Measurements from ENCODE around the gene CEND1.

Gene CEND1

DNA sequence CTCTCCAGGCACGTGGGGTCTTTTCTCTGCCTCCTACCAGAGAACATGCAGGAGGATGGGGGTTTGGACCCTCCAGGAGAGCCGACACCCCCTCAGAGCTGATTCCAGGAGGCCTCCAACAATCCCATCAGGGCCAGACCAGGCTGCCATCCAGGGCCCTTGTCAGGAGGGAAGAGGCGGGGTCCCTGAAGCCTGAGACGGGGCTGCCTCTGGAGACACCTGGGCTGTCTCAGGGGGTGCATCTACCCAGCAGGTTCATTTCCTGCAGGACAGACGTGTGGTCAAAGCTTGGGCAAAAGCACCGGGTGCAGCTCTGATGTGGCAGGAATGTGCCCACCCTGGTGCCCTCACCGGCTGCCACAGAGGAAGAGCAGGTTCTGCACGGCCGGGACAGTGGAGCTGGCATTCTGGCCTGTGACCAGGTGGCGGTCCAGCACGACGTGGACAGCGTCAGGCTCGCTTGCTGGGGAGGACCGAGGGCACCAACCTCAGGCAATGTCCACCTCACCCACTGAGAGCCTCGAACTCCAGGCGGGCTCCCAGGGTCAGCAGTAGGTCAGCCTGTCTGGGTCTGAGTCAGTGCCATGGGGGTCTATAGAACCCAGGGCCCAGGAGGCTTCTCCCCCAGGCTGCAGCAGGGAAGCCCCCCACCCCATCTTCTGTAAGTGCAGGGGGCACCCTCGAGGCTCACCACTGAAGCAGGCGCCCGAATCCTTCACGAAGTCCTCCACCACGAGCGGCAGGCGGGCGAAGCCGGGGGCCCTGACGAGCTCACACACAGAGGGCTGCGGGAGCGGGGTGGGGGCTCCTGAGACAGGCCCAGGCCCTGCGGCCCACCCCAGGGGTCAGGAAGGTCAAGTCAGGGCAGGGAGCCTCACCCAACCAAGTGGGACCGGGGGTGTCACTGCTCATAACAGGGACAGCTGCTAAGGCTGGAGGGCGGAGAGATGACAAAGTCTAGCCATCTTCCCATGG, 19.0 kb downstream of the CEND1 start:
- Histone ChIP-seq H3K4me1 (ENCODE audit: control insufficient read depth in 2 of 2, insufficient read depth in 2 of 2, low read length in 2 of 2) (peaks cover 0 to 8% of the 10 kb centered on the region in 2 donors), H3K36me3 (ENCODE audit: control insufficient read depth in 2 of 2, insufficient read depth in 2 of 2, low read length in 2 of 2) (peaks cover 31 to 38% of the 10 kb centered on the region in 2 donors)

DNA sequence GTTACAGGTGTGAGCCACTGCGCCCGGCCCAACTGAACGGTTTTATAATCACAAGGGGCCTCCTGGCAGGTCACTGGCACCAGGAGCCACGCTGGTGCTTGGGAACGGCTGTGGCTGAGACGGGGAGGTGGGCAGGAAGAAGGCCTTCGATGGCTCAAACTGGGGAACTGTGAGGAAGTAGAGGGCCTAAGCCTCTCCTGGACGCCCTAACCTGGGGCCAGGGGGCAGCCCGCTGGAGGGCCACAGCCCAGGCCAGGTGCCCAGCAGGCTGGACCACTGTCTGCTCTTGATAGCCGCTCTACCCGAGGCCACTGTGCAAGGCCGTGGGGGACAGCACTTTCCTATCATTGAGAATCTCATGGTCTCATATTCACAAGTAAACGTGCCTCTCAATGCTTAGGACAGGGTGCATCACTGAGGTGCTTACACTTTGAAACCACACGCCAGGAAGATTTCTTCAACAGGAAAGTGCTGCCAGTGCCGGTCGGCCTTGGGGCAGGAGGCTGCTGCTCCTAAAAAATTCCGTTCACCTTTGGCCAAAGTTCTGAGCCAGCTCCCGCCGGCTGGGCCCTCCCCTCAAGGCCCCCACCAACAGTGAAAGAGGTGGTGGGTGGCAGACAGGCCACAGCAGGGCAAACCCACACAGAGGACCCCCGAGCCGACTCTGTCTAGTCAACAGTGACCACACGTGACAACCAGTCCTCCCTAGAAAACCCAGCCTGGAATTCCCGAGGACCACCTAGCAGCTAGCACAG, 19.8 kb downstream of the CEND1 start:
- H3K36me3 ChIP-seq (ENCODE audit: control insufficient read depth in 2 of 2, insufficient read depth in 2 of 2, low read length in 2 of 2) = peaks cover 34 to 39% of the 10 kb centered on the region in 2 donors

More for the DNA sequence above, 19.0 kb downstream of the CEND1 start:
- Histone ChIP-seq H3K27ac (ENCODE audit: low read depth in 2 of 2, low read length in 2 of 2) (no peak overlapping the region), H3K9ac (ENCODE audit: low read depth in 1 of 2, low read length in 2 of 2) (no peak overlapping the region), H3K4me3 (ENCODE audit: low read length in 2 of 2) (no peak overlapping the region), H3K9me3 (ENCODE audit: control insufficient read depth in 2 of 2, low read length in 2 of 2) (no peaks in the 10 kb centered on the region), H3K27me3 (ENCODE audit: control insufficient read depth in 2 of 2, insufficient read depth in 2 of 2, low read length in 2 of 2) (no peaks in the 10 kb centered on the region)

DNA sequence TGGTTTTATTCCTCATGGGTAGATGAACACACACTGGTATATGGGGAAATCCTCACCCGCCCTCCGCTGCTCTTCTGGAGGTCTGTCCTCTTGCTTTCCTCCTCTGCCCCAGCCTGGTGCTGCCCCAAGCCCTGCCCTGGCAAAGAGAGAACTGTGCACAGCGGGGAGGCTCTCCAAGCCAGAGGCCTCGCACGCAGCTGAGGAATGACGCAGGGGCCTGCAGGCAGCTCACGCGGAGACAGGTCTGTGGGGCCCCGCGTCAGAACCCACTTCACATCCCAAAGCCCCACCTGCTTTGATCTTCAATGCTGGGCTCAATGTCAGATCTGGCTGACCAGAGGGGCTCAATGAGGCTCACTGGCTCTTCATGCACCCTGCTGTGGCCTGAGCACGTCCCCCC, 22.7 kb downstream of the CEND1 start:
- no peak overlapping the region for H3K4me3 ChIP-seq (ENCODE audit: low read length in 2 of 2)
- H3K27me3 ChIP-seq (ENCODE audit: control insufficient read depth in 2 of 2, insufficient read depth in 2 of 2, low read length in 2 of 2) = no peaks in the 10 kb centered on the region
- H3K36me3 ChIP-seq (ENCODE audit: control insufficient read depth in 2 of 2, insufficient read depth in 2 of 2, low read length in 2 of 2) = peaks cover 39 to 49% of the 10 kb centered on the region in 2 donors

More for the DNA sequence above, 19.8 kb downstream of the CEND1 start:
- no peak overlapping the region for H3K9ac ChIP-seq (ENCODE audit: low read depth in 1 of 2, low read length in 2 of 2)
- H3K27me3 ChIP-seq (ENCODE audit: control insufficient read depth in 2 of 2, insufficient read depth in 2 of 2, low read length in 2 of 2) = no peaks in the 10 kb centered on the region
- peaks cover 0 to 2% of the 10 kb centered on the region in 2 donors for H3K4me1 ChIP-seq (ENCODE audit: control insufficient read depth in 2 of 2, insufficient read depth in 2 of 2, low read length in 2 of 2)
- no peak overlapping the region for H3K27ac ChIP-seq (ENCODE audit: low read depth in 2 of 2, low read length in 2 of 2)
- H3K9me3 ChIP-seq (ENCODE audit: control insufficient read depth in 2 of 2, low read length in 2 of 2) = no peaks in the 10 kb centered on the region
- H3K4me3 ChIP-seq (ENCODE audit: low read length in 2 of 2) = no peak overlapping the region

DNA sequence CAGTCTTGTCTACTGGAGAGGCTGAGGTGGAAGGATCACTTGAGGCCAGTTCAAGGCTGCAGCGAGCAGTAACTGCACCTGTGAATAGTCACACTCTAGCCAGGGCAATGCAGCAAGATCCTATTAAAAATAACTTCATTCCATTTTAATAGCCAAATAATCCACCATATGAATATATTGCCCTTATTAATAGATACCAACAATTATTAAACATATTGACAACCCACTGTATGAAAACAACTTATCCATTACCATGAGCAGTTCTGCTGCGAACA, 23.0 kb downstream of the CEND1 start:
- no peak overlapping the region for H3K9ac ChIP-seq (ENCODE audit: low read depth in 1 of 2, low read length in 2 of 2)
- H3K4me1 ChIP-seq (ENCODE audit: control insufficient read depth in 2 of 2, insufficient read depth in 2 of 2, low read length in 2 of 2) = peaks cover 7 to 8% of the 10 kb centered on the region in 2 donors
- no peaks in the 10 kb centered on the region for H3K9me3 ChIP-seq (ENCODE audit: control insufficient read depth in 2 of 2, low read length in 2 of 2)
- H3K4me3 ChIP-seq (ENCODE audit: low read length in 2 of 2) = no peak overlapping the region
- H3K27me3 ChIP-seq (ENCODE audit: control insufficient read depth in 2 of 2, insufficient read depth in 2 of 2, low read length in 2 of 2) = no peaks in the 10 kb centered on the region
- peaks cover 39 to 49% of the 10 kb centered on the region in 2 donors for H3K36me3 ChIP-seq (ENCODE audit: control insufficient read depth in 2 of 2, insufficient read depth in 2 of 2, low read length in 2 of 2)
- H3K27ac ChIP-seq (ENCODE audit: low read depth in 2 of 2, low read length in 2 of 2) = no peak overlapping the region

More for the DNA sequence above, 22.7 kb downstream of the CEND1 start:
- no peak overlapping the region for H3K27ac ChIP-seq (ENCODE audit: low read depth in 2 of 2, low read length in 2 of 2)
- H3K4me1 ChIP-seq (ENCODE audit: control insufficient read depth in 2 of 2, insufficient read depth in 2 of 2, low read length in 2 of 2) = peaks cover 6% of the 10 kb centered on the region in 2 donors
- no peaks in the 10 kb centered on the region for H3K9me3 ChIP-seq (ENCODE audit: control insufficient read depth in 2 of 2, low read length in 2 of 2)
- no peak overlapping the region for H3K9ac ChIP-seq (ENCODE audit: low read depth in 1 of 2, low read length in 2 of 2)

DNA sequence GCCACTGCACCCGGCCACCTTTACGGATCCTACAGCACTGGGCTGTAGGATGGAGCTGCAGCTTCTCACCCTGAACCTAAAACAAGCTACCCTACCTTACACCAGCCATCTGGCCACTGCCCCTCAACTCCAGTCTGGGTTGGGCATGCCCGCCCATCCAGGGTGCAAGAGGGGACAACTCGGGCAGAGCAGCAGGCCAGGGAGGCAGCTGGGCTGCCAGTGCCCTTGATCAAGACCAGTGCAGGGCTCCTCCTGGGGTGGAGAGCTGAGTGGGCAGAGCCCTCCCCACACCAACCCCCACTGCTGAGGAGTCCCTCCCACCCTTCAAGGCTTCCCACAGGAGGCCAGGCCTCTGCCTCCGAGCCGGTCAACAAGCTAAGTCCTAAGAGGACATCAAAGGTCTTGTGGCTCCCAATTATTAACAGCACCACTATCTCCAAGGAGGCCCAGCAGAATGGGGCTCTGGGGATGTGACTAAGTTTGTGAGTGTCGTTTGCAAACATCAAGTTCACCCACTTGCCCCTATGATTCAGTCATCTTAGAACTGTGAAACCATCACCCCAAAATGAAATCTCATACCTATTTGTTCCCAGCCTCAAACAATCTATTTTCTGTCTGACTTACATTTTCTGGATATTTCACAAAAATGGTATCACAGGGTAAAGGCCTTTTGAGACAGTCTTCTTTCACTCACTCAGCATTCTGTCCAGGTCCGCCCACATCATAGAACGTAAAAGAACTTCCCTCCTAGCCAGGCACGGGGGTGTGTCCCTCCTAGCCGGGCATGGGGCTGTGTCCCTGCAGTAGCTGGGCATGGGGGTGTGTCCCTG, 23.6 kb downstream of the CEND1 start:
- no peak overlapping the region for H3K9ac ChIP-seq (ENCODE audit: low read depth in 1 of 2, low read length in 2 of 2)
- no peak overlapping the region for H3K27ac ChIP-seq (ENCODE audit: low read depth in 2 of 2, low read length in 2 of 2)
- no peak overlapping the region for H3K4me3 ChIP-seq (ENCODE audit: low read length in 2 of 2)
- H3K9me3 ChIP-seq (ENCODE audit: control insufficient read depth in 2 of 2, low read length in 2 of 2) = no peaks in the 10 kb centered on the region
- peaks cover 40 to 54% of the 10 kb centered on the region in 2 donors for H3K36me3 ChIP-seq (ENCODE audit: control insufficient read depth in 2 of 2, insufficient read depth in 2 of 2, low read length in 2 of 2)
- H3K4me1 ChIP-seq (ENCODE audit: control insufficient read depth in 2 of 2, insufficient read depth in 2 of 2, low read length in 2 of 2) = peaks cover 7 to 8% of the 10 kb centered on the region in 2 donors
- H3K27me3 ChIP-seq (ENCODE audit: control insufficient read depth in 2 of 2, insufficient read depth in 2 of 2, low read length in 2 of 2) = no peaks in the 10 kb centered on the region

DNA sequence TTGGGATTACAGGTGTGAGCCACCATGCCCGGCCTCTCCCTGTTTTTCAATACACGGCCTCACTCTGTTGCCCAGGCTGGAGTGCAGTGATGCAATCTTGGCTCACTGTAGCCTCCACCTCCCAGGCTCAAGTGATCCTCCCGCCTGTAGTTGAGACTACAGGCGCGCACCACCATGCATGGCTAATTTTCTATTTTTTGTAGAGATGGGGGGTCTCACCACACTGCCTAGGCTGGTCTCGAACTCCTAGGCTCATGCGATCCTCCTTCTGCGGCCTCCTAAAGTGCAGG, 24.1 kb downstream of the CEND1 start:
- peaks cover 7 to 8% of the 10 kb centered on the region in 2 donors for H3K4me1 ChIP-seq (ENCODE audit: control insufficient read depth in 2 of 2, insufficient read depth in 2 of 2, low read length in 2 of 2)
- H3K9me3 ChIP-seq (ENCODE audit: control insufficient read depth in 2 of 2, low read length in 2 of 2) = no peaks in the 10 kb centered on the region
- H3K27me3 ChIP-seq (ENCODE audit: control insufficient read depth in 2 of 2, insufficient read depth in 2 of 2, low read length in 2 of 2) = no peaks in the 10 kb centered on the region
- H3K4me3 ChIP-seq (ENCODE audit: low read length in 2 of 2) = no peak overlapping the region
- H3K27ac ChIP-seq (ENCODE audit: low read depth in 2 of 2, low read length in 2 of 2) = no peak overlapping the region
- no peak overlapping the region for H3K9ac ChIP-seq (ENCODE audit: low read depth in 1 of 2, low read length in 2 of 2)
- peaks cover 35 to 51% of the 10 kb centered on the region in 2 donors for H3K36me3 ChIP-seq (ENCODE audit: control insufficient read depth in 2 of 2, insufficient read depth in 2 of 2, low read length in 2 of 2)

DNA sequence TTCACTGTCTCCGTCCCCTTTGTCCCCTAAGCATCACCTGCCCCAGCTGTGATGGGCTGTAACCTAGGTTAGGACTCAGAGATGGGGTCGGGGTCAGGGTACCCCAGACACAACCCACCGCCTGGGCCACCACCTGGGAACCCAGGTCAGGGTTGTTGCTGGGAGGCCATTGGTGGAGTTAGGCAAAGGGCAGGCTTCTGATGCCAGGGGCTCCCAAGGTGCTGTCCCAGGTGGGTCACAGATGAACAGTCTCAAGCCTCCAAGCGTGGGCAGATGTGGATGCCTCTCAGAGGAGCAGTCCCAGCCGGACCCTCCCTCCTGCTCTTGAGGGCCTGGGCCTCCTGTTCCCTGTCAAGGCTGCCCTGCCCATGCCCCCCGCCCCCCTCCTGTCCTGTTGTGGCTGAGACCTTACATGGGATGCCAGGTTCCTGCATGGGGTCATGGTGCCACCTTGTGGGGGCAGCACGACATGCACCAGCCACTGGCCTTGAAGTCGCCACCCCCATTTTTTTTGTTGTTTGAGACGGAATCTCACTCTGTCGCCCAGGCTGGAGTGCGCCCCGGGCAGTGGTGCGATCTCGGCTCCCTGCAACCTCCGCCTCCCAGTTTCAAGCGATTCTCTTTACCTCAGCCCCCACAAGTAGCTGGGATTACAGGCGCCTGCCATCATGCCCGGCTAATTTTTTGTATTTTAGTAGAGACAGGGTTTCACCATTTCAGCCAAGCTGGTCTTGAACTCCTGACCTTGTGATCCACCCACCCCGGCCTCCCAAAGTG, 24.7 kb downstream of the CEND1 start:
- Histone ChIP-seq H3K9me3 (ENCODE audit: control insufficient read depth in 2 of 2, low read length in 2 of 2) (no peaks in the 10 kb centered on the region), H3K27me3 (ENCODE audit: control insufficient read depth in 2 of 2, insufficient read depth in 2 of 2, low read length in 2 of 2) (no peaks in the 10 kb centered on the region), H3K36me3 (ENCODE audit: control insufficient read depth in 2 of 2, insufficient read depth in 2 of 2, low read length in 2 of 2) (peaks cover 32 to 50% of the 10 kb centered on the region in 2 donors), H3K4me1 (ENCODE audit: control insufficient read depth in 2 of 2, insufficient read depth in 2 of 2, low read length in 2 of 2) (peaks cover 7 to 8% of the 10 kb centered on the region in 2 donors), H3K27ac (ENCODE audit: low read depth in 2 of 2, low read length in 2 of 2) (no peak overlapping the region), H3K9ac (ENCODE audit: low read depth in 1 of 2, low read length in 2 of 2) (no peak overlapping the region), H3K4me3 (ENCODE audit: low read length in 2 of 2) (no peak overlapping the region)

DNA sequence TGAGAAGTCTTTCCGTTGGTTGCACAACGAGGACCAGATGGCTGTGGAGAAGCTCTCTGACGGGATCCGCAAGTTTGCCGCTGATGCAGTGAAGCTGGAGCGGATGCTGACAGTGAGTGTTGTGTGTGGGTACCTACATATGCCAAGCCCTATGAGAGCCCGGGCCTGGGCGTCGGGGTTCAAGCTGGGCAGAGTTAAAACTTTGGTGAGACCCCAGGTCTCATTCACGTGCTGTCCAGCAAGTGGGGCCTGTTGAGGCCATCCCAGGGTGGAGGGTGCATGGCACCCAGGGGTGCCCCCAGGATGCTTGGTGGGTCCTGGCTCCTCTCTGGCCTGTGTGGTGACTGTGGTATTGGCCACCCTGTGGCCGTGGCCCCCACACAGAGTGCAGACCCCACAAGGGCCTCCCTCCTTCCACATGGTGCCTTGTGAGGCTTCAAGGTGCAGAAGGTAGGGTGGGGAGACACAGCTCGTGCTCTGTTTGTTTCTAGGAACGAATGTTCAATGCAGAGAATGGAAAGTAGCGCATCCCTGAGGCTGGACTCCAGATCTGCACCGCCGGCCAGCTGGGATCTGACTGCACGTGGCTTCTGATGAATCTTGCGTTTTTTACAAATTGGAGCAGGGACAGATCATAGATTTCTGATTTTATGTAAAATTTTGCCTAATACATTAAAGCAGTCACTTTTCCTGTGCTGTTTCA, 25.4 kb downstream of the CEND1 start:
- Histone ChIP-seq H3K4me1 (ENCODE audit: control insufficient read depth in 2 of 2, insufficient read depth in 2 of 2, low read length in 2 of 2) (peaks cover 7 to 8% of the 10 kb centered on the region in 2 donors), H3K9ac (ENCODE audit: low read depth in 1 of 2, low read length in 2 of 2) (no peak overlapping the region), H3K27ac (ENCODE audit: low read depth in 2 of 2, low read length in 2 of 2) (no peak overlapping the region), H3K9me3 (ENCODE audit: control insufficient read depth in 2 of 2, low read length in 2 of 2) (no peaks in the 10 kb centered on the region), H3K27me3 (ENCODE audit: control insufficient read depth in 2 of 2, insufficient read depth in 2 of 2, low read length in 2 of 2) (no peaks in the 10 kb centered on the region), H3K4me3 (ENCODE audit: low read length in 2 of 2) (no peak overlapping the region), H3K36me3 (ENCODE audit: control insufficient read depth in 2 of 2, insufficient read depth in 2 of 2, low read length in 2 of 2) (peaks cover 34 to 50% of the 10 kb centered on the region in 2 donors)

Data from mucosa of rectum (tissue), 2 donors.